ENCODE results near the gene ADSS1.

DNA sequence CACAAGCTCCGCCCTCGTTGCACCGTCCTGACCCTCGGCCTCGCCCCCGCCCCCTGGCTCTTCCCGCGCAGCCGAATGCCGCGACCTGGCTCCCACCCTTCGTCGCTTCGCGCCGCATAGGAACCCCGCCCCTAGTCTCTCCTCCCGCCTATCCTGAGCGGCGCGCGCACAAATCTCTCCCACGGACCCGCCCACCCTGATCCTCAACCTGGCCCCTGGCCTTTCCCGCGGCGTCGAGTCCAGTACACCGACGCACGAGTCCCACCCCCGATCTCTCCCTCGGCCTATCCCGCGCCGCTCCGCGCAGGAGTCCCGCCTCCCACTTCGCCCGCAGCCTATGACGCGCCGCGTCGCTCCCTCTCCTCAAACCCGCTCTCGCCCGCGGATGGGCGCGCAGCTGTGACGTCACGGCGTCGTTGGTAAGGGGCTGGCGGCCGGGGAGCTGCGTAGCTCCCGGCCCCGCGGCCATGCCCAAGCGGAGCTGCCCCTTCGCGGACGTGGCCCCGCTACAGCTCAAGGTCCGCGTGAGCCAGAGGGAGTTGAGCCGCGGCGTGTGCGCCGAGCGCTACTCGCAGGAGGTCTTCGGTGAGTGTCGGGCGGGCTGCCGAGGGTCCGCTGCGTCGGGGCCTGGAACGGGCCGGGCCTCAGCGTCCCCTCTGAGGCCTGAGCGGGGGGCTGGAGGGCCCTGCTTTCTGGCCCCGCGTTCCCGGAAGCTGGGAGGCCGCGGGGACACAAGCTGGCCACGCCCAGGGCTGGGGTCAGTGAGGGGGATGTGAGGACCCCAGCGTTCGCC is 28.9 kb downstream of the ADSS1 start, which contains the start of gene SIVA1:
- TF ChIP-seq GATA3 (IDR thresholded peaks at IDR 0.05; ENCODE audit: low read depth, low read length) = no peak
- TF ChIP-seq GATA2 (IDR thresholded peaks at IDR 0.05; ENCODE audit: low read depth, low read length) = no peak

Measured in SH-SY5Y (cell line).